Smooth muscle cell (in vitro differentiated cells): Measurements from ENCODE around the gene MED13L. TPM values are rescaled to one million over a fixed set of nuclear protein-coding genes. Genes with fewer than 3 reads are reported as not detected.

Experiments used
- DNase-seq: peaks from one replicate; lab custom pipeline; 2025; ENCODE audit not compliant: unreplicated experiment; lab: John Stamatoyannopoulos, UW
- H2AFZ ChIP-seq: fragments of 200-600 bp; sonication (generic); 2 replicates; pipeline ENCODE4 v1.6.0; 2016; ENCODE audit warnings: antibody characterized with exemption, low read depth, mild to moderate bottlenecking
- H3F3A ChIP-seq: fragments of 200-600 bp; sonication (generic); 2 replicates; pipeline ENCODE4 v1.6.0; 2017; ENCODE audit warnings: antibody characterized with exemption, low read depth
- H3K27ac ChIP-seq: fragments of 200-600 bp; sonication (generic); 2 replicates; pipeline ENCODE4 v1.5.1; 2016; ENCODE audit warnings: low read depth, mild to moderate bottlenecking
- H3K27me3 ChIP-seq: fragments of 200-600 bp; sonication (generic); 2 replicates; pipeline ENCODE4 v1.6.1; 2016; ENCODE audit warnings: low read depth, mild to moderate bottlenecking
- H3K36me3 ChIP-seq: fragments of 200-600 bp; sonication (generic); 2 replicates; pipeline ENCODE4 v1.5.1; 2016; ENCODE audit warnings: low read depth
- H3K4me1 ChIP-seq: fragments of 200-600 bp; sonication (generic); 2 replicates; pipeline ENCODE4 v1.5.1; 2016; ENCODE audit warnings: low read depth
- H3K4me2 ChIP-seq: fragments of 200-600 bp; sonication (generic); 2 replicates; pipeline ENCODE4 v1.6.0; 2016; ENCODE audit warnings: mild to moderate bottlenecking
- H3K4me3 ChIP-seq: fragments of 200-600 bp; sonication (generic); 2 replicates; pipeline ENCODE4 v1.5.1; 2016; ENCODE audit warnings: mild to moderate bottlenecking
- H3K79me2 ChIP-seq: fragments of 200-600 bp; sonication (generic); 2 replicates; pipeline ENCODE4 v1.6.0; 2016; ENCODE audit warnings: low read depth, mild to moderate bottlenecking
- H3K9ac ChIP-seq: fragments of 200-600 bp; sonication (generic); 2 replicates; pipeline ENCODE4 v1.6.0; 2016; ENCODE audit warnings: low read depth
- H3K9me3 ChIP-seq: fragments of 200-600 bp; sonication (generic); replicated peaks from 2 replicates; pipeline ENCODE4 v1.5.1; 2016; ENCODE audit warnings: low read depth
- H4K20me1 ChIP-seq: fragments of 200-600 bp; sonication (generic); 2 replicates; pipeline ENCODE4 v1.6.0; 2016; ENCODE audit warnings: low read depth
- WGBS: methylation state at CpG from one replicate; pipeline ENCODE4 v1.1.7; 2016; ENCODE audit warnings: low lambda C conversion rate; 5-methylcytosine and 5-hydroxymethylcytosine counted together
- polyA plus RNA-seq: library from polyadenylated mRNA; unstranded; fragments of >200 nt; fragmentation: Nextera tagmentation; extraction: Ambion mirVana; gene quantifications from 2 replicates; pipeline ENCODE4 v1.2.1, GENCODE V29; 2016
- total RNA-seq: library from RNA; depleted of rRNA; stranded (reverse); fragments of >200 nt; gene quantifications from 2 replicates; pipeline ENCODE4 v1.2.3, GENCODE V29; 2014
- TF ChIP-seq, protein P1 (sequence below): fragments of 200-600 bp; sonication (generic); IDR thresholded peaks from 2 replicates; pipeline ENCODE4 v1.5.1; 2017; ENCODE audit warnings: borderline replicate concordance, mild to moderate bottlenecking, antibody characterized with exemption; ENCODE audit not compliant: insufficient read depth, poor library complexity, severe bottlenecking

MED13L gene
- total and polyA plus RNA-seq, 2 experiments from 2014 or later, result 13.2 to 74.3 TPM

DNA sequence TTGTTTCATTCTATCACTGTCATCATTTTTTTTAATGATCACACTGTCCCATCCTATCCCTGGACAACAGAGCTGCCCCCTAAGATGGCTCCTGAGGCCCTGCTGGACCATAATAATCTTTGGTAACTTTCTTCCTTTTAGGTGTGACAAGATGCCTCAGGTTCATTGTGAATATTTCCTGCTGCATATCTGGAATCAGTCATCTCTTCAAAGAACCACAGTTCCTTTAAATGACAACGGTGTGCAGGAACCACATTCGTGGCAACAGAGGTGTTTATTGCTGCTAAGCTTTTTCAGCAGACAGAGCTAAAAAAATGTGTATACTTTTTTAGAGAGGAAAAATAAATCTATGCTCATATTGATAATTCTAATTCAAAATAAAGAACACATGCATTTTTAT, 312.9 kb downstream of the MED13L start:
- Histone ChIP-seq H2AFZ (no peak overlapping the region), H3F3A (no peaks in the 10 kb centered on the region), H3K4me3 (no peak overlapping the region), H3K4me2 (no peak overlapping the region), H3K9ac (no peak overlapping the region), H3K27me3 (no peaks in the 10 kb centered on the region), H3K36me3 (peaks cover 11% of the 10 kb centered on the region), H3K4me1 (peaks cover 5% of the 10 kb centered on the region), H4K20me1 (peaks cover 16% of the 10 kb centered on the region), H3K27ac (no peak overlapping the region), H3K9me3 (no peaks in the 10 kb centered on the region), H3K79me2 (no peaks in the 10 kb centered on the region)
- TF ChIP-seq, protein P1, sequence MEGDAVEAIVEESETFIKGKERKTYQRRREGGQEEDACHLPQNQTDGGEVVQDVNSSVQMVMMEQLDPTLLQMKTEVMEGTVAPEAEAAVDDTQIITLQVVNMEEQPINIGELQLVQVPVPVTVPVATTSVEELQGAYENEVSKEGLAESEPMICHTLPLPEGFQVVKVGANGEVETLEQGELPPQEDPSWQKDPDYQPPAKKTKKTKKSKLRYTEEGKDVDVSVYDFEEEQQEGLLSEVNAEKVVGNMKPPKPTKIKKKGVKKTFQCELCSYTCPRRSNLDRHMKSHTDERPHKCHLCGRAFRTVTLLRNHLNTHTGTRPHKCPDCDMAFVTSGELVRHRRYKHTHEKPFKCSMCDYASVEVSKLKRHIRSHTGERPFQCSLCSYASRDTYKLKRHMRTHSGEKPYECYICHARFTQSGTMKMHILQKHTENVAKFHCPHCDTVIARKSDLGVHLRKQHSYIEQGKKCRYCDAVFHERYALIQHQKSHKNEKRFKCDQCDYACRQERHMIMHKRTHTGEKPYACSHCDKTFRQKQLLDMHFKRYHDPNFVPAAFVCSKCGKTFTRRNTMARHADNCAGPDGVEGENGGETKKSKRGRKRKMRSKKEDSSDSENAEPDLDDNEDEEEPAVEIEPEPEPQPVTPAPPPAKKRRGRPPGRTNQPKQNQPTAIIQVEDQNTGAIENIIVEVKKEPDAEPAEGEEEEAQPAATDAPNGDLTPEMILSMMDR, result no peak
- DNase-seq, result no peak
- 90% methylated on average over 2 of the region's 2 CpGs for WGBS

- Histone ChIP-seq H3K9ac (no peak overlapping the region), H3K27me3 (no peaks in the 10 kb centered on the region), H3K27ac (peak overlapping the region; percentile 87), H3F3A (no peaks in the 10 kb centered on the region), H3K4me2 (no peak overlapping the region), H3K36me3 (peaks cover 11% of the 10 kb centered on the region), H3K79me2 (no peaks in the 10 kb centered on the region), H3K4me1 (peaks cover 5% of the 10 kb centered on the region), H3K4me3 (no peak overlapping the region), H4K20me1 (peaks cover 16% of the 10 kb centered on the region), H2AFZ (no peak overlapping the region), H3K9me3 (no peaks in the 10 kb centered on the region)
- no peak for DNase-seq
- TF ChIP-seq, protein P1, result no peak
Measured at GRCh38 chr12:115964214-115964613, 313.3 kb downstream of the MED13L start.

DNA sequence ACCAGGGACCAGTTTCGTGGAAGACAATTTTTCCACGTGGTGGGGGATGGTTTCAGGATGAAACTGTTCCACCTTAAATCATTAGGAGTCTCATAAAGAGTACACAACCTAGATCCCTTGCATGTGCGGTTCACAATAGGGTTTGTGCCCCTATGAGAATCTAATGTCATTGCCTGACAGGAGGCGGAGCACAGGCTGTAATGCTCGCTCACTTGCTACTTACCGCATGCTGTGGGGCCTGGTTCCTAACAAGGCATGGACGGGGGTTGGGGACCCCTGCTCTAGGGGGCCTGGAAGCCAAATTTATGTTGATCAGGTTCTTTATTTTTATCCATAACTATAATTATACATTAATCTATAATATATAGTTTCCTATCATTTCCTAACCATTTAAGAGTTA, 315.3 kb downstream of the MED13L start:
- Histone ChIP-seq H3K36me3 (peaks cover 11% of the 10 kb centered on the region), H2AFZ (no peak overlapping the region), H3K4me1 (peaks cover 5% of the 10 kb centered on the region), H3K27ac (peak overlapping the region; percentile 87), H3K79me2 (no peaks in the 10 kb centered on the region), H4K20me1 (peaks cover 16% of the 10 kb centered on the region), H3K4me3 (no peak overlapping the region), H3K9me3 (no peaks in the 10 kb centered on the region), H3K9ac (peak overlapping the region; percentile 8), H3K27me3 (no peaks in the 10 kb centered on the region), H3K4me2 (peak overlapping the region; percentile 6), H3F3A (no peaks in the 10 kb centered on the region)
- TF ChIP-seq, protein P1, result no peak
- DNase-seq, result no peak
- 95% methylated on average over 7 of the region's 7 CpGs for WGBS

DNA sequence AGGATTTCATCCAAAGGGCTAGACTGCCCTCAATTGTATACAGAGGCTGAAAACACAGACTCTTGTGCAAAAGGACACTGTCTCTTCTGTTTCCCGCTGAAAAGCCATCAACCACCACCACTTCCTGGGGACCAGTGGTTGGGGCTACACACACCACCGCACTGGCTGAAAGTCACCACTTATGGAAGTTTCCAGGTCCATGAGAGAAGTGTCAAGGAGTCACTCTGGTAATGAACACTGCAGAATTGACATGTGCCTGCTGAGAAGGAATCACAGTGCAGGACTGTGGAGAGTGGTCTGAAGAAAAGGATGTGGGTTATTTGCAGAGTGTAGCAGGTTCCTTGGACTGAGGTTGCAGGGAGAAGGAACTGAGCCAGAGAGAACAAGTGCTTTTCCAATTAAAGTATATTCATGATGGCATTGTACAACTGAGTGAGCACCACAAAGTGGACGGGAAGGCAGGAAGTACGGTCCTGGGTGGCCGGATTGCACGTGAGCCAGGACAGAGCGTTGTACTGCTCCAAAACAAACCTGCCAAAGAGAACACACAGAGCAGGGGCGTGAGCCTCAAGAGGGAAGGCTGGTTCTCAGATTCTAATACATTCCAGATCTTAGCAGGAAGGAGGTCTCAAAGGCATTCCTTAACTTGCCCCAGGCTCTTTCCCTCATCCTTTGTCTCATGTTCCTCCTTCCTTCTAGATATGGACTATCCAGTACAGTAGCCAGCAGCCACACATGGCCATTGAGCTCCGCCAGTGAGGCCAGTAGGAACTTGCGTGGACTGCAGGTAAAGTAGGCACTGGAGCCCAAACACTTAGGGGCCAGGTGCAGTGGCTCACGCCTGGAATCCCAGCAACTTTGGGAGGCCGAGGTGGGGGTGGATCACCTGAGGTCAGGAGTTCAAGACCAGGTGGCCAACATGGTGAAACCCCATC, 316.4 kb downstream of the MED13L start:
- no peaks in the 10 kb centered on the region for H3F3A ChIP-seq
- H3K9me3 ChIP-seq, result no peaks in the 10 kb centered on the region
- TF ChIP-seq, protein P1, result no peak
- no peaks in the 10 kb centered on the region for H3K79me2 ChIP-seq
- H3K27ac ChIP-seq, result peak overlapping the region; percentile 87
- DNase-seq, result no peak
- H3K9ac ChIP-seq, result no peak overlapping the region
- no peak overlapping the region for H2AFZ ChIP-seq
- no peaks in the 10 kb centered on the region for H3K27me3 ChIP-seq
- peaks cover 5% of the 10 kb centered on the region for H3K4me1 ChIP-seq
- WGBS, result 96% methylated on average over 12 of the region's 12 CpGs
- H3K4me2 ChIP-seq, result no peak overlapping the region
- no peak overlapping the region for H3K4me3 ChIP-seq
- peaks cover 11% of the 10 kb centered on the region for H3K36me3 ChIP-seq
- H4K20me1 ChIP-seq, result peaks cover 16% of the 10 kb centered on the region
